ENCODE results near the gene DOCK2.
"Not testable (repeated sequence)": the region's sequence is repeated elsewhere in the genome, so short reads cannot be mapped to it uniquely, and the experiment has no call there.

DOCK2 gene

DNA sequence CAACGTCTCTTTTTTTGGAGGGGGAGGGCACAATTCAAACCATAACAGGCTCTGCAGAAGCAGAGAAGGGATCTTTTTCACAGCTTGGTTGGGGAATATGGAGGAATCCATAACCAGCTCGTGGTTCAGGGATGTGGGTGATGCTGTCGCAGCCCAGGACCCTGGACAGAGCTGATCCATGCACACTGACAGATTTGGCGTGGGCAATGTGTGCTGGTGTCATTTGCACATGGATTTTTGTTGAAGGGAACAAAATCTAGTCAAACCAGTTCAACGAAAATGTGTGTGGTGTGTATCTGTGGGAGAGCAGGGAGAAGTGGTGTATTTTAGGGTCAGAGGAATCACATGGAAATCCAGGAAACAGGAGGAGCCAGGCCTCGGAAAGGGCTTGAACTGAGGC lies 4.2 kb downstream of the DOCK2 start:
- peak; percentile 30 for DNase-seq

DNA sequence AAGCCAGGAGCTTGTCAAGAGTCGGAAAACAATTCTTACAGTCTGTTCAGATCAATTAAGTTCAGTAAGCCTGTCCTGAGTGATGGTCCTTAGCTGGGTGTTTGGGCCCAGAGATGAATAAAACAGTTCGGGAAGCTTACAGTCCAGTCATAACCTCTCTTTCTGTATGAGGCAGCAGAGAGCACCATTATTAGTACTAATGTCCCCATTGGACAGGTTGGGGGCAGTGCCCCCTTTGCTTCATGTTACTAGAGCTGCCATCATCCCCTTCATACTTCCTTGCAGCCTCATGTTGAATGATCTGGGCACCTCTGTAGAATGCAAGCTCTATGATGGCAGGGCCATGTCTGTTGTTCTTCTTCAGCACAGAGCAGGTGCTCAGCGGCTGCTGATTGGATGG lies 9.8 kb downstream of the DOCK2 start:
- no peak for DNase-seq

DNA sequence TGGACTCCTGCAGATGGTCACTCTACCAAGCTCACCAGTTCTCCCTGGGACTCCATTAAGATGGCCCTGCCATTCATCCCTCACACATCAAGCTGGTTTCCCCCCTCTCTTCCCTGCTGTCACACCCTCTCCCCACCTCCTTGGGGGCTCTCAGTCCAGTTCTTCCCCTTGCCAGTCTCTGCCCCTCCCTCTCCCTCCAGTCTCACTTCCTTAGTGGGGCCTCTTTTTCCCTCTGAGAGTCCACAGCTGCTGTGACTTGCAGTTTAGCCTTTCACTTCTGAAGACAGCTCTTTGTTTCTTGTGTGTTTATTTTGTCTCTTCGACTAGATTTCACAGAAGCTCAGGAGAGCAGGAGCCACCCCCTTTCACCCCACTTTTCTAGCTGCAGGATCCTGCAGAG lies 10.5 kb downstream of the DOCK2 start:
- DNase-seq: no peak

DNA sequence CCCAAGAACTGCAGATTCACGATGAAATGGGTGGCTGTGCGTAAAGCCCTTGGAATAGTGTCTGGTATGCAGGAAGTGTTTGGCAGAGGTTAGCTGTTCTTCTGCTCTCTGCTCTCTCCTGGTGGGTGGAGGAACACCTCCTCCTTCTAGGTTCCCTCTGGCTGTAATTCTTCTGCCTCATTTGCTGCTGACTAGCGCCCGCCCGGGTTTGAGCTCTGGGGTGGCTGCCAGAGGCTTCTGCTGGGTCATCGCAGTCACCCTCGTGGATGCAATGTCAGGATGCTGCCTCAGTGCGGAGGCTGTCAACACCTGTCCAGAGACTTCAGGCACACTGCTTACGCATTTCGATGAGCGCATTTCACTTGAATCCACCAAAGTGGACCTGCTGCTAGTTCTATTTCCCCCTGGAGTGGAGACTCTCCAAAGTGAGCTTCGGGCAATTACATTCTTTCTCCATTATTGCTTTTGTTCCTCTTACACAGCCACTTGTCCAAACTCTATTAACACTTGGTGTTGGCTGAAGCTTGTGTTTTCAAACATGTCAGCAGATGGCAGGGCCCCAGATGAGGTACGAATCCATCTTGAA lies 11.7 kb downstream of the DOCK2 start:
- no peak for DNase-seq

DNA sequence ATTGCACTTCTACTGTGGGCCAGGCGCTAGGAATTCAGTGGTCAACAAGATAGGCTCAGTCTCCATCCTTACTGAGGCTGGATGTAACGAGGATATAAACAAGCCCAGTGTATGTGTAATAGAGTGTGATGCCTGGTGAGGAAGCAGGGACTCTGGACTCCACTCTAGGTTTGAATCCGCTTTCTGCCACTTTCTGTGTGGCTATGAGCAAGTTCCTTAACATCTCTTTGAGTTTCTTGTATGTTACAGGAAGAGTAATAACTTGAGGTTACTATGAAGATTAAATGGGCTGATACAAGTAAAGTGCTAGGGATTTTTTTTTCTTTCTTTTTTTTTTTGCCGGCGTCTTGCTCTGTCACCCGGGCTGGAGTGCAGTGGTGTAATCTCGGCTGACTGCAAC lies 12.4 kb downstream of the DOCK2 start:
- no peak for DNase-seq

DNA sequence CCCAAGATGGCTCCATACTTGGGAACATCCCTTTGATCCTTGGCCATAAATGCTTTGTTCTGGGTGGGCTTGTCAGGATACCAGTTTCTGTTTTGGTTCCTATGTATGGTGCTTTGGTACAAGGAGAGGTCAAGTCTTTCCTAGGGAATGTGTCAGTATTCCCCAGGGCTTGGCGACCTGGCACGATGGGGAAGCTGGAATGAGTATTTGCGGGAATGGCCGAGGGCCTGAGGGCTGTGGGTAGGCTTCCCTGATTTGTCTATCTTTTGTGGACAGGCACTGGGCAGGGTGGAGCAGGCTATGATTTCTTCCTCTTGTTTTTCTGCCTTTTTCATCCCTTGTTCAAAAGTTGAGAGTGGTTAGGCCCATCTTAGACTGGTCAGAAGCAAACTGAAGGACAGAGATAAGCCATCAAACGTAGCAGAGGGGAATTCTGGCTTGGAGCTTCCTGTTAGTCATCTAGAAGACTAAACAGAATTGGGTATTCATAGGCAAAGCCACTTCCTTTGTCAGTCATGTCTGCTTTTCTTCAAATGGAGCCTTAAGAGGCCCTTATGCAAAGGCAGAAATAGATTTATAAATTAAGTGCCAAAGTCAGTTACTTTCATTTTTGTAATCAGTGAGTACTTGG lies 13.7 kb downstream of the DOCK2 start:
- no peak for DNase-seq

DNA sequence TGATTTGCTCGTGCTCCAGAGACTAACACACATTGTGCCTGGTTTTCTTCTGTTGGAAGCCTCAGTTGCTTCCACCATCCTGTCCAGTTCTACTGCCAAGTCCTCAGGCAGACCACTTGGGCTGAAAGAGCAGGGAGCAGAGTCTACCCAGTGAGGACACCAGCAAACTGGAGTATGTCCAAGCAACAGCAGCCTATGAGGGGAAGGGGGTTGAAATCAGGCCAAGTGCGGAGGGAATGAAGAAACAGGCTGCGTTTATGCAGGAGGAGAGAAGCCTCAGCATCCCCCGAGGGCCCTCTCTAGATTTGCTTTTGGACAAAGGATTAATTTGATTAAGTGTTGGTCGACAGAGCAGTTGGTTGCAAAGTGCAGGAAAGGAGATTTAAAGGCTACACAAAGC lies 14.5 kb downstream of the DOCK2 start:
- DNase-seq: peak; percentile 31

DNA sequence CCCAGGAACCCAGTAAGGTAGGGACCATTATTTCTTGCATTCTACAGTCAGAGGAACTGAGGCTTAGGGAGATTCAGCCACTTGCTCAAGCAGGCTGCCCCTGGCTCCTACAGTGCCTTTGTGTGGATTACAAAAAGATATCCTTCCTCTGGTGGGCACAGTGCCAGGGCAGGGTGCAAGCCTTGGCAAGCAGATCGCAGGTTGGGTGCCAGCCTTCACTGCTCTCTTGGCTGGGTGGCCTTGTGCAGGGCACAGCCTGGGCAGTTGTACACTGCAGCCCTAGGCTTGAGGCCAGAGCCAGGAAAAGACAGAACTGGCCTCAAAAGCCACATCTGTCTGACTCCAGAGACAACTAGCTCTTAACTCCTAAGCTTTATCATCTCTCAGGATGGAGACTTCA lies 15.0 kb downstream of the DOCK2 start:
- DNase-seq: no peak

DNA sequence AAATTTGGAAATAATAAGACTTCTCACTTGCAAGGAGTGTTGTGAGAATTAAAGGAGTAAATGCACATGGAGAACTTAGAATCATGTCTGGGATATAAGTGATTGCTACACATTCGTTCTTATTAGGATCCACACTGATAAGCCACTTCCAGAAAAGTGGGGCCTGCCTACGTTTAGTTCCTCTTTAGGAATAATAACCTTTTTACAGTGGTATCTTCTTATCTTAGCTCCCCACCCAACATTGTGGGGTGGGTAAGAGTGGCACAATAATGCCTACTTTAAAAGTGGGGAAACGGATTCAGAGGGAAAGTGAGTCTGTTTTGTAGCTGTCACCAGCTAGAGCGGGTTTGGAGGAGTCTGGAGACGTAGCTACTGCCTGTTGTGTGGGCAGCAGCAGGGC lies 16.0 kb downstream of the DOCK2 start:
- DNase-seq: no peak

DNA sequence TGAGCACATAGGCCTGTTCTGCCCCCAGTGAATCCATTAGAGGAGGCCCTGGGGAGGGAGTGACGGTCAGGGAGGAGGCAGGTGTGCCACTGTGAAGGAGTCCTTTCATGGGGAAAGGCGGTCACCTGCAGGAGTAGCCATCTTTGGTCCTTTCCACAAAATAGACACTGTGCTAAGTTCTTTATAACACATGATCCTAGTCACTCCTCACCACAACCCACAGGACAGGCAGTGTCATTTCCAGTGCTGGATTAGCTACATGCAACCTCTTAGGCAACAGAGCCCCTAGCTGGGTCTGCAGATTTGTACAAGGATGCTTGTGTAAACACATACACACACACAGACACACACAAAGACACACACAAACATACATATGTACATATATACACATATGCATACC lies 18.3 kb downstream of the DOCK2 start:
- DNase-seq: no peak

DNA sequence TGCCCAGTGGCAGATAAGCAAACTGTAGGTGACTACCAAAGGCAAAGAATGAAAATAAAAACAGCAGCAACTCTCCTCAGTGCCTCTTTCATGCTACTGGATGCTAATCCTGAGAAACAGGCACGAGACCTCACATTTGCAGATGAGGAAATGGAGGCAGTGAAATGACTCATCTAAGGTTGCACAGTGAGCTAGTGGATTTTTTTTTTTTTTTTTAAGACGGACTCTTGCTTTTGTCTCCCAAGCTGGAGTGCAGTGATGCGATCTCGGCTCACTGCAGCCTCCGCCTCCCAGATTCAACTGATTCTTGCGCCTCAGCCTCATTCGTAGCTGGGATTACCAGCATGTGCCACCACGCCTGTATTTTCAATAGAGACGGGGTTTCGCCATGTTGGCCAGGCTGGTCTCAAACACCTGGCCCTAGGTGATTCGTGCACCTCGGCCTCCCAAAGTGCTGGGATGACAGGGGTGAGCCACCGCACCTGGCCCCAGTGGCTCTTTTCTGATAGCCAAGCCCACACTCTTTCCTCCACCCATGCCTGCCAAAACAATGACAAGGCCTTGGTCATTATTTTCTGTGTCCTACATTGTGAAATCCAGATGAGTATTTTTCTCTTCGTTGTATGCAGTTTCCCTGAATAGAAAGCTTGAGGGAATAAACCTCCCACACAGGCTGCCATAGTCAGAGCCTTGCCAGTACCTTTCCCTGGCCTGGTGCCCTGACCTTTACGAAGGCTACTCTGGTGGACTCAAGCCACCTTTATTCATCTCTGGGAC lies 19.2 kb downstream of the DOCK2 start:
- DNase-seq: no peak

DNA sequence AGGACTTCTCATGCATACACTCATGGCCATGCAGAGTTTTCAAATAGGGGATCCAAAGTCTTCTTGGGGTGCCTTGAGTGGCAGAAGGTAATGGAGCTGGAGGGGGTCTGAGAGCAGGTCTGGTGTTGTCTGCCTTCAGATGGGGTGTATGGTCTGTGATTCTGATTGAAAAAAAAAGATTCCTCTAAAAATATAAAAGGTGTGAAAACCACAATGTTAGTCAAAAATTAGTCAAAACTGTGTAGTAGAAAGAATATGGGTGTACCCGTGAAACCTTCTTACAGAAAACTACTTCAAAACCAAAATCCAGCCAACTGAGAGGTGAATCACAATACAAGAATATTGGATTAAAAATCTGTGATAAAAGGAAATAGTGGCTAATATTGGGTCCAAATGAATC lies 20.1 kb downstream of the DOCK2 start:
- DNase-seq: no peak

DNA sequence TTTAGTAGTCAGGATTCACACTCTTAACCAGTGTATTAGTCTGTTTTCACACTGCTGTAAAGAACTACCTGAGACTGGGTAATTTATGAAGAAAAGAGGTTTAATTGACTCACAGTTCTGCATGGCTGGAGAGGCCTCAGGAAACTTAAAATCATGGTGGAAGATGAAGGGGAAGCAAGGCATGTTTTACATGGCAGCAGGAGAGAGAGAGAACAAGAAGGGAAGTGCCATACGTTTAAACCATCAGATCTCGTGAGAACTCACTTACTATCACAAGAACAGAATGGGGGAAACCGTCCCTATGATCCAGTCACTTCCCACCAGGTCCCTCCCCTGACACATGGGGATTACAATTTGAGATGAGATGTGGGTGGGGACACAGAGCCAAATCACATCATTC lies 25.4 kb downstream of the DOCK2 start:
- DNase-seq: not testable (repeated sequence)

DNA sequence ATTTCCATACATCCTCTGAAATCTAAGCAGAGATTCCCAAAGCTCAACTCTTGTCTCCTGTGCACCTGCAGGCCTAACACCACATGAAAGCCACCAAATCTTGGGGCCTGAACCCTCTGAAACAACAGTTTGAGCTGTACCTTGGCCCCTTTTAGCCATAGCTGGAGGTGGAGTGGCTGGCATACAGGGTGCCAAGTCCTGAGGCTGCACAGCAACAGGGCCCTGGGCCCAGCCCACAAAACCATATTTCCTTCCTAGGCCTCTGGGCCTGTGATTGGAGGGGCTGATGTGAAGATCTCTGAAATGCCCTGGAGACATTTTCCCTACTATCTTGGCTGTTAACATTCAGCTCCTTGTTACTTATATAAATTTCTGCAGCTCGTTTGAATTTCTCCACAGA lies 26.5 kb downstream of the DOCK2 start:
- DNase-seq: no peak

DNA sequence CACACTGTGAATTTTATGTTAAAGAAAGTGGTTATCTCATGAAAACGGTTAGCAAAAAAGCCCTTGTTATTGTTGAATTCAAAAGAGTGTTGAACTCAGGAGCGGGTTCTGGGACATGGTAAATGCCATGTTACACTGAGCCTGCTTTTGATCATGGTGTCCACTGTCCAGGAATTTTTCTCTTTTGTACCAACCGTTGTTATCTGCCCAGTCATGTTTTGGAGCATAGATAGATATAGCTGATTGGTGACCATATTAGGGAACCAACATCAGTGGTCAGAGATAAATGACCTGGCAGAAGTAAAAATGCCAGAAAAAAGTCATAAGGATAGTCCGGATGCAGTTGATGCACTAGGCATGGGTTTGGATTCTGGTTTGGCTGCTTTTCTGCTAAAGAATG lies 29.3 kb downstream of the DOCK2 start:
- DNase-seq: no peak

DNA sequence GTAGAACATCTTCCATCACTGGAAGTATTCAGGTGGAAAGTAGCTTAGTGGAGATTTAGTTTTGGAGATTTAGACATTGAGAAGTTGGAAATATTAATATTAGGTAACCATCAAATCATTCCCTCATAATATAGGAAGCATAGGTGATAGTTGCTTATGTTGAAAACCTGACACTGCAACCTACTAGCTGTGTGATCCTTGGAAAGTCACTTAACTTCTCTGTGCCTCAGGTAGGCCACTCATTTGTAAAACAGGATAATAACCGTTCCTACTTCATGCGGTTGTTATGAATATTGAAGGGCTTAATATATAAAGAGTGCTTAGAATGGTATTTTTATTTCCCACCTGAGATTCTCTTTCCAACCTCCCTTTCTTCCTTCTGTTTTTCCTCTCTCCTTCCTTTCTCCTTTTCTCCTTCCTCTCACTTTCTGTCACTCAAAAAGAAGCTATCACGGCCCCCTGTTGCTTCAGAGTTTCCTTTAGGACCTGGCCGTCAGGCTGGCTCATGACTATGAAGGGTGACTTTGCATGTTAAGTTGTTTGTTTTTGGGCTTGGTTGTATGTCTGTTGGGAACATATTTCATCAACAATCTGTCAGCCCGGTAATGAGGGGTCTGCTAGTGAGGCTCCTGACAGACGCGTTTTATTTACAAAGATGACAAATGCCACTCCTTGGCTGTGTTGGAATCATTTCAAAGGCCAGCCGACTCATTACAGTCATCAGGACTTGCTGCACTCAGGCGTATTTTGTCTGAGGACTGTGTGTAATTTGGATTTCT lies 31.0 kb downstream of the DOCK2 start:
- no peak for DNase-seq

DNA sequence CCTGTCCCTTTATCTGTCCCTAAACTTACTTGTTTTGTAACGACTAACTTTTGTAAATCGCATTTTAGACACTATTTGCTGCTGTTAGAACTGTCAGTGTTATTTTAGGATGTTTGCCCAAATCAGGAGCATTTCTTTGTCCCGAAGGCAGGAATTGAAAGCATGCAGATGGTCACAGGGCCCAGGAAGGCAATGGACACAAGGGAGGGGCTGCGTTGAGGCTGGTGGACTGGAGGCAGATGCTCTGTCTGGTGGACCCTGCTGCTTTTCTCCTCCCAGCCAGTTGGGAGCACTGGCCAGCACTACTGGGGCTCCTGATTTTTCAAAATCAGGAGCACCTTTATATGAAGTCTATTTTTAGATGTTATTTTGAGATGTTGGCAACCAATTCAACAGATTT lies 31.7 kb downstream of the DOCK2 start:
- no peak for DNase-seq

DNA sequence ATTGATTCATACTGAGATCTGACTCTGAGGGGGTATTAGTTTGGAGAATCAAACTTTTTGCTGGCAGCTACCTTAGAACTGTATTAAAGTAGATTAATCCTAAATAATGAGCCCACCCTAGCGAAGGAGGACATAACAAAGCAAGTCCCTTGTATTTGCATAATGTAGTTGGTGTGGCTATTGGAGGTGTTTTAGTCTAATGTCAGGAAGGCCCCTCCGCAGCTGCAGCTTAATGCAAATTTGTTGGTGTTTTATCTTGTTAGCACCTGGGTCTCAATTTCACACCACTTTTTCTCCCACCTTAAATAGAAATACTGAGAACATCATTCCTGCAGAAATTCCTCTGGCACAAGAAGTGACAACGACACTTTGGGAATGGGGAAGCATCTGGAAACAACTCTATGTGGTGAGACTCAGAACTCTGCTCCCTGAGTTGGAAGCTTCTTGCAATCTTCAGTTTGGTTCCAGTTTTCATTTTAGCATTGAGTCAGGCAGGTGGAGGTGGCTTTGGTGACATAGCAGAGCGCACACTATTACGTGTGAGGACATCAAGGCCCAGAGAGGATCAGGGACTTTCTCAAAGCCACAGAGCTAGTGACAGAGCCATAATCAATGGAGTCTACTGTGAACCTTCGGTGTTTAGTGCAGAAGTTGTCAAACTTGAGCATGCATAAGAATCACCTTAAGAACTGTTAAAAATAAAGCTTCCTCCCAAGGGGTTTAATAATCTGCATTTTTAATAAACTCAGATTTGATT lies 33.9 kb downstream of the DOCK2 start:
- DNase-seq: no peak

DNA sequence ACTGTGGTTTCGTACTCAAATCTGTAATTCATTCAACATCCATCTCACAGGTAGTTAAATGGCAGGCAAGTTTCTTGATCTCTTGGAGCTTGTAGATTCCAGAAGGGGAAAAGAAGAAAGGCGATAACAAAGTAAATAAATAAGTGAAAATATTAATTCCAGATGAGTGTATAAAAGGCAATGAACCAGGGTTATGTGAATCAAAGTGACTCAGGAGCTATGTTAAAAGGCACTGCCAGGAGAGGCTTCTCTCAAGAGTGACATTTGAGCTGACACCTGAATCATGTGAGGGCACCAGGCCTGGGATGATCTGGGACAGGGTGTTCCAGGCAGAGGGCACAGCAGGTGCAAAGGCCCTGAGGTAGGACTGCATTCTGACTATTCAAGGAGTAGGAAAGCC lies 45.0 kb downstream of the DOCK2 start:
- no peak for DNase-seq

DNA sequence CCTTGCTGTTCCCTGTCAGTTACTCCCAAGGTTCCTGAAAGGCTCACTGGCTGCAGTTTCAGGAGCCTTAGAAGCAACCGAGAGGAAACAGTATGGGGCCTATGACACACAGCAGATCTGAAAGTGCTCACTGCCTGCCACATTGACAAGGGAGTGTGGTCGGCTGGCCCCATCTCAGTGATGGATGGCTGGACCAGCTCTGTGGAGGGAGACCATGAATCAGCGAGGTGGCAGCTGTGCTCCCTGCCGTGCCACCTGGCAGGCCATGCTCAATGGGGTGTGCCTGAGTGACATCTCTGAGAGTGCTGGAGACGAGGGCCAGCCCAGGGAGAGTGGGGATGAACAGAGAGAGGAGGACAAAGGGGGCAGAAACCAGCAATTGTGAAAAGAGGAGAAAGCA lies 49.1 kb downstream of the DOCK2 start:
- no peak for DNase-seq

DNA sequence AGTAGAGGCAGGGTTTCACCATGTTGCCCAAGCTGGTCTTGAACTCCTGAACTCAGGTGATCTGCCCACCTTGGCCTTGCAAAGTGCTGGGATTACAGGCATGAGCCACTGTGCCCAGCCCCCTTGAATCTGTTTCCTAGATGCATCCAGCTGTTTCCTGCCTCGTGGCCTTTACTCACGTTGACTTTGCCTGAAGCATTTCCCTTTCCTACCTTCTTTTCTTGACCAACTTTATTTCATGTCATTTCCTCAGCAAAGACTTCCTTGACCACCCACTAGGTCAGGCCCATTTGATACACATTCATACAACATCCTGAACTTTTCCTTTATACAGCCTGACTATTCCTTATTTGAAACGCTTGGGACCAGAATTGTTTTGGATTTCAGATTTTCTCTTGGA lies 51.0 kb downstream of the DOCK2 start:
- DNase-seq: no peak

DNA sequence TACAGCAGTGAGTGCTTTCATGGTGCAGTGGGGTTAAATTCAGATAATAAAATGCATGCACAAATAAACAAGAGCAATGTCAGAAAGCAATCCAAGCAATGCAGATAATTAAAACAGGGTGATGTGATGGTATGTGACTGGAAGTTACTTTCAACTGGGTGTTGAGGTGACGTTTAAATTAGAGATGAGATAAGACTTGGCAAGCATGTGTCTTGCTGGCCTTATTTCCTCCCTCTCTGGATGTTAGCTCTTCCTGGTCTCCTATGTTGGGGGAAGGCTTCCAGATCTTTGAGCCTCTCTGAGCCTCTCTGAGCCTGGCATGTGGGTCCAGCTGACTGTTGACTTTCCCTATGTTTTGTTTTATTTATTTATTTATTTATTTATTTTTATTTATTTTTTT lies 54.4 kb downstream of the DOCK2 start:
- DNase-seq: no peak

DNA sequence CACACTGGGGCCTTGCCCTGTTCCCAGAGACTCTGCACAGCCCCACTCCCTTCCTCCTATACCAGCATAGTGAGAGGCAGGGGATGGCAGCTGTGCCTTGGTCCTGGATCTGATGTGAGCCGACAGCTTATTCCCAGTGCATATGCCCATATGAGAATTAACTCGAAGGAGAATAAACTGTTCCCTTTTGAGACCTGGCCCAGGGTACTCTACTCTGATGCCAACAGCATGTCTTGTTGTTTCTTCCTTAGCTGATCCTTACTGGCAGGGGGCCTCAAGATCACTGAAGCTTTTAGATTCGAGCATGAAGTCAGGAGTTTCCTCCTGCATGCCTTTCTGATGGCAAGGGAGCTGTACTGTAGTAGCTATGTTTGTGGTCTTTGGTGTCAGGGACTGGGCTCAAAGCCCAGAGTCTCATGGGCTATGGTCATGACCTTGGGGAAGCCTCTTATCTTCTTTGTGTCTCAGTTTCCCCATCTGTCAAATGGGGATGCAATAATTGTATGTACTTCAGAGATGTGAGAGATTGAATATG lies 57.1 kb downstream of the DOCK2 start:
- DNase-seq: no peak
